ENCODE measurements around the gene CAPZB.

DNA sequence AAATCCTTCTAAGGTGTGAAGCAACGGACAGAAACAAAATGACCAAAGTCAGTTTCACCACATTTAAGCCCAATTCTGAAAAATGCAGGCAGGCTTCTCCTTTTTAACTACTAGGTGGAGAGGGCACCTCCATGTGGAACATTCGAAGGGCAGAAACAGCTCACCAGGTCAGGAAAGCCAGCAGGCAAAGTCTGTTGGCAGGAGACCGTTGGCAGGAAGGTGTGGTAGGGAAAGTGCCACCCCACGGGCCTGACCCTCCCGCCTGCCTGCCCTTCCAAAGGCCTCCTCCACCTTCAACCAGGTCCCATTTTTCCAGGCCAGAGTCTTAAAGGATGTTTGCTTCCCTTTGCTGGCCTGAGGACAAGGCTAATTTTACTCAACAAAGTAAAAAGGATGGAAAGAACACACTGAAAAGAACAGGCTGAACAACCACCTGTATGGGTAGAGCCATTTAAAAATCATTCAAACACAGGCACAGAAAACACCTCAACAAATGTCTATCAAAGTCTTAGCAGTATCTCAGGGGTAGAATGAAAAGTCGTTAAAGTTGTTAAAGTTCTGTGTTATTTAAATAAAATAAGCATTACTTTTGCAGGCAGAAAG, 26.4 kb downstream of the CAPZB start:
- TF ChIP-seq, protein P1, sequence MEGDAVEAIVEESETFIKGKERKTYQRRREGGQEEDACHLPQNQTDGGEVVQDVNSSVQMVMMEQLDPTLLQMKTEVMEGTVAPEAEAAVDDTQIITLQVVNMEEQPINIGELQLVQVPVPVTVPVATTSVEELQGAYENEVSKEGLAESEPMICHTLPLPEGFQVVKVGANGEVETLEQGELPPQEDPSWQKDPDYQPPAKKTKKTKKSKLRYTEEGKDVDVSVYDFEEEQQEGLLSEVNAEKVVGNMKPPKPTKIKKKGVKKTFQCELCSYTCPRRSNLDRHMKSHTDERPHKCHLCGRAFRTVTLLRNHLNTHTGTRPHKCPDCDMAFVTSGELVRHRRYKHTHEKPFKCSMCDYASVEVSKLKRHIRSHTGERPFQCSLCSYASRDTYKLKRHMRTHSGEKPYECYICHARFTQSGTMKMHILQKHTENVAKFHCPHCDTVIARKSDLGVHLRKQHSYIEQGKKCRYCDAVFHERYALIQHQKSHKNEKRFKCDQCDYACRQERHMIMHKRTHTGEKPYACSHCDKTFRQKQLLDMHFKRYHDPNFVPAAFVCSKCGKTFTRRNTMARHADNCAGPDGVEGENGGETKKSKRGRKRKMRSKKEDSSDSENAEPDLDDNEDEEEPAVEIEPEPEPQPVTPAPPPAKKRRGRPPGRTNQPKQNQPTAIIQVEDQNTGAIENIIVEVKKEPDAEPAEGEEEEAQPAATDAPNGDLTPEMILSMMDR (IDR thresholded peaks at IDR 0.05; ENCODE audit: poor library complexity, severe bottlenecking), result no peak
- TF ChIP-seq EZH2 (IDR thresholded peaks at IDR 0.05; ENCODE audit: borderline replicate concordance, insufficient read depth, low read length, poor library complexity, severe bottlenecking) (no peak), EP300 (conservative IDR thresholded peaks at IDR 0.05; ENCODE audit: poor library complexity, severe bottlenecking) (no peak), POLR2AphosphoS5 (IDR thresholded peaks at IDR 0.05) (no peak), SMC3 (conservative IDR thresholded peaks at IDR 0.05; ENCODE audit: poor library complexity) (no peak), TAF1 (IDR thresholded peaks at IDR 0.05; ENCODE audit: low read depth) (no peak), RAD21 (conservative IDR thresholded peaks at IDR 0.05) (no peak), MXI1 (conservative IDR thresholded peaks at IDR 0.05; ENCODE audit: poor library complexity, severe bottlenecking) (no peak)
